WTC11 (cell line): ENCODE measurements around the gene LMF2. TPM values are rescaled to one million over a fixed set of nuclear protein-coding genes. Genes with fewer than 3 reads are reported as not detected.

Experiments
- ATAC-seq: fragments of 200-7000 bp; cut with Tn5 transposase; 2 replicates; pipeline ENCODE4 v1.10.0; 2021; ENCODE audit warnings: mild to moderate bottlenecking, moderate library complexity
- CTCF ChIA-PET: fragments of 300-600 bp; sonication (Branson Sonifier 250); formaldehyde crosslinking; loops from one replicate; lab custom pipeline; 2021; ENCODE audit warnings: antibody characterized with exemption; lab: Charles Lee
- POLR2A ChIA-PET: fragments of 350-600 bp; sonication (Branson Sonifier 250); formaldehyde crosslinking; loops from one replicate; lab custom pipeline; 2021; ENCODE audit warnings: antibody characterized with exemption; lab: Charles Lee
- DNase-seq: peaks from one replicate; pipeline ENCODE4 v3.0.0; 2021; ENCODE audit warnings: low spot score
- H3K27ac Mint-ChIP-seq: 2 replicates; pipeline ENCODE4 v1.8.0; 2021; ENCODE audit warnings: mixed read lengths
- H3K27me3 Mint-ChIP-seq: 2 replicates; pipeline ENCODE4 v1.8.0; 2021; ENCODE audit warnings: low read depth, mild to moderate bottlenecking, moderate library complexity, mixed read lengths
- H3K36me3 Mint-ChIP-seq: 2 replicates; pipeline ENCODE4 v1.8.0; 2021; ENCODE audit warnings: mixed read lengths
- H3K4me1 Mint-ChIP-seq: 2 replicates; pipeline ENCODE4 v1.8.0; 2022; ENCODE audit warnings: mixed read lengths
- H3K4me3 Mint-ChIP-seq: 2 replicates; pipeline ENCODE4 v1.8.0; 2021; ENCODE audit warnings: mild to moderate bottlenecking, moderate library complexity, mixed read lengths
- H3K9me3 Mint-ChIP-seq: 2 replicates; pipeline ENCODE4 v1.8.0; 2021; ENCODE audit warnings: mixed read lengths
- EMX1 ChIP-seq: fragments of 250-450 bp; sonication (Bioruptor Pico); IDR thresholded peaks from 2 replicates; pipeline ENCODE4 v1.8.0; 2021; ENCODE audit warnings: mild to moderate bottlenecking
- HMGXB4 ChIP-seq: sonication (generic); formaldehyde crosslinking; IDR thresholded peaks from 2 replicates; pipeline ENCODE4 v1.8.1; 2023; ENCODE audit warnings: mild to moderate bottlenecking, moderate library complexity, missing genetic modification reagents
- MXD4 ChIP-seq: fragments of 250-450 bp; sonication (Bioruptor Pico); IDR thresholded peaks from 2 replicates; pipeline ENCODE4 v1.8.0; 2021; ENCODE audit warnings: mild to moderate bottlenecking, moderate library complexity, borderline replicate concordance
- NFYB ChIP-seq: sonication (generic); formaldehyde crosslinking; conservative IDR thresholded peaks from 2 replicates; pipeline ENCODE4 v1.8.0; 2022; ENCODE audit warnings: low read depth, missing genetic modification reagents
- SMAD3 ChIP-seq: sonication (generic); formaldehyde crosslinking; IDR thresholded peaks from 2 replicates; pipeline ENCODE4 v1.8.0; 2022; ENCODE audit warnings: missing genetic modification reagents, mild to moderate bottlenecking, borderline replicate concordance
- SMAD4 ChIP-seq: sonication (generic); formaldehyde crosslinking; IDR thresholded peaks from 2 replicates; pipeline ENCODE4 v1.8.0; 2022; ENCODE audit warnings: mild to moderate bottlenecking, missing genetic modification reagents
- ZNF317 ChIP-seq: sonication (generic); formaldehyde crosslinking; IDR thresholded peaks from 2 replicates; pipeline ENCODE4 v1.8.1; 2023; ENCODE audit warnings: low read depth, mild to moderate bottlenecking, moderate library complexity, missing genetic modification reagents, borderline replicate concordance
- total RNA-seq: library from RNA; stranded (reverse); gene quantifications from 3 replicates; pipeline ENCODE4 v1.2.3, GENCODE V29; 2021
- TF ChIP-seq, protein P1 (sequence below): sonication (generic); formaldehyde crosslinking; IDR thresholded peaks from 2 replicates; pipeline ENCODE4 v1.8.1; 2023; ENCODE audit warnings: mild to moderate bottlenecking, missing genetic modification reagents, borderline replicate concordance
- TF ChIP-seq, protein P2 (sequence below): sonication (generic); formaldehyde crosslinking; IDR thresholded peaks from 2 replicates; pipeline ENCODE4 v1.8.1; 2023; ENCODE audit warnings: mild to moderate bottlenecking, missing genetic modification reagents, moderate library complexity
- TF ChIP-seq, protein P3 (sequence below): sonication (generic); formaldehyde crosslinking; IDR thresholded peaks from 2 replicates; pipeline ENCODE4 v1.8.0; 2023; ENCODE audit warnings: missing genetic modification reagents
- TF ChIP-seq, protein P4 (sequence below): fragments of 200-600 bp; IDR thresholded peaks from 2 replicates; pipeline ENCODE4 v1.8.0; 2022; ENCODE audit warnings: antibody characterized with exemption

Gene LMF2
- total RNA-seq, 1 experiment from 2014 or later, result 43.7 TPM

DNA sequence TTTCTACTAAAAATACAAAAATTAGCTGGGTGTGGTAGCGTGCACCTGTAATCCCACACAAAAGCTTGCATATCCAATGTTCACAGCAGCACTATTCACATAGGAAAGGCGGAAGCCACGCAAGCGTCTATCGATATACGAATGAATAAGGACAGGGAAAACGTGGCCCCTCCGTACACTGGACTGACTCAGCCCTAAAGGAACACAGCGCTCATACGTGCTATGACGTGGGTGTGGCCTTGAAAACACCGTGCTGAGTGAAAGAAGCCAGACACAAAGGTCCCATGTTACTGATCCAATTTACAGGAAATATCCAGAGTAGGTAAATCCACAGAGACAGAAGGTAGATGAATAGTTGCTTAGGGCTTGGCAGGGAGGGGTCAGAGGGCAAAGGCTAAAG is 7.0 kb downstream of the LMF2 start:
- ChIA-PET POLR2A (no interaction called here), CTCF (interaction anchor here (0.6 kb wide), 1 partner anchor 62 kb away, joined by 3 read pairs; the partner anchor contains the start of gene SYCE3)
- no peak for TF ChIP-seq MXD4 (CRISPR knock-in tag)
- no peak for TF ChIP-seq SMAD4 (CRISPR knock-in tag)
- no peak for TF ChIP-seq HMGXB4 (CRISPR knock-in tag)
- no peak for TF ChIP-seq SMAD3 (CRISPR knock-in tag)
- TF ChIP-seq, protein P1, sequence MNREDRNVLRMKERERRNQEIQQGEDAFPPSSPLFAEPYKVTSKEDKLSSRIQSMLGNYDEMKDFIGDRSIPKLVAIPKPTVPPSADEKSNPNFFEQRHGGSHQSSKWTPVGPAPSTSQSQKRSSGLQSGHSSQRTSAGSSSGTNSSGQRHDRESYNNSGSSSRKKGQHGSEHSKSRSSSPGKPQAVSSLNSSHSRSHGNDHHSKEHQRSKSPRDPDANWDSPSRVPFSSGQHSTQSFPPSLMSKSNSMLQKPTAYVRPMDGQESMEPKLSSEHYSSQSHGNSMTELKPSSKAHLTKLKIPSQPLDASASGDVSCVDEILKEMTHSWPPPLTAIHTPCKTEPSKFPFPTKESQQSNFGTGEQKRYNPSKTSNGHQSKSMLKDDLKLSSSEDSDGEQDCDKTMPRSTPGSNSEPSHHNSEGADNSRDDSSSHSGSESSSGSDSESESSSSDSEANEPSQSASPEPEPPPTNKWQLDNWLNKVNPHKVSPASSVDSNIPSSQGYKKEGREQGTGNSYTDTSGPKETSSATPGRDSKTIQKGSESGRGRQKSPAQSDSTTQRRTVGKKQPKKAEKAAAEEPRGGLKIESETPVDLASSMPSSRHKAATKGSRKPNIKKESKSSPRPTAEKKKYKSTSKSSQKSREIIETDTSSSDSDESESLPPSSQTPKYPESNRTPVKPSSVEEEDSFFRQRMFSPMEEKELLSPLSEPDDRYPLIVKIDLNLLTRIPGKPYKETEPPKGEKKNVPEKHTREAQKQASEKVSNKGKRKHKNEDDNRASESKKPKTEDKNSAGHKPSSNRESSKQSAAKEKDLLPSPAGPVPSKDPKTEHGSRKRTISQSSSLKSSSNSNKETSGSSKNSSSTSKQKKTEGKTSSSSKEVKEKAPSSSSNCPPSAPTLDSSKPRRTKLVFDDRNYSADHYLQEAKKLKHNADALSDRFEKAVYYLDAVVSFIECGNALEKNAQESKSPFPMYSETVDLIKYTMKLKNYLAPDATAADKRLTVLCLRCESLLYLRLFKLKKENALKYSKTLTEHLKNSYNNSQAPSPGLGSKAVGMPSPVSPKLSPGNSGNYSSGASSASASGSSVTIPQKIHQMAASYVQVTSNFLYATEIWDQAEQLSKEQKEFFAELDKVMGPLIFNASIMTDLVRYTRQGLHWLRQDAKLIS (CRISPR knock-in tag), result no peak
- TF ChIP-seq, protein P2, sequence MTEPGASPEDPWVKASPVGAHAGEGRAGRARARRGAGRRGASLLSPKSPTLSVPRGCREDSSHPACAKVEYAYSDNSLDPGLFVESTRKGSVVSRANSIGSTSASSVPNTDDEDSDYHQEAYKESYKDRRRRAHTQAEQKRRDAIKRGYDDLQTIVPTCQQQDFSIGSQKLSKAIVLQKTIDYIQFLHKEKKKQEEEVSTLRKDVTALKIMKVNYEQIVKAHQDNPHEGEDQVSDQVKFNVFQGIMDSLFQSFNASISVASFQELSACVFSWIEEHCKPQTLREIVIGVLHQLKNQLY (CRISPR knock-in tag), result no peak
- no peak overlapping the region for H3K4me3 Mint-ChIP-seq
- no peaks in the 10 kb centered on the region for H3K9me3 Mint-ChIP-seq
- H3K36me3 Mint-ChIP-seq, result no peaks in the 10 kb centered on the region
- peaks cover 6% of the 10 kb centered on the region for H3K4me1 Mint-ChIP-seq
- DNase-seq (no peak), ATAC-seq (no peak)
- no peak overlapping the region for H3K27ac Mint-ChIP-seq
- no peaks in the 10 kb centered on the region; the same call in 1 of the 2 replicates for H3K27me3 Mint-ChIP-seq

DNA sequence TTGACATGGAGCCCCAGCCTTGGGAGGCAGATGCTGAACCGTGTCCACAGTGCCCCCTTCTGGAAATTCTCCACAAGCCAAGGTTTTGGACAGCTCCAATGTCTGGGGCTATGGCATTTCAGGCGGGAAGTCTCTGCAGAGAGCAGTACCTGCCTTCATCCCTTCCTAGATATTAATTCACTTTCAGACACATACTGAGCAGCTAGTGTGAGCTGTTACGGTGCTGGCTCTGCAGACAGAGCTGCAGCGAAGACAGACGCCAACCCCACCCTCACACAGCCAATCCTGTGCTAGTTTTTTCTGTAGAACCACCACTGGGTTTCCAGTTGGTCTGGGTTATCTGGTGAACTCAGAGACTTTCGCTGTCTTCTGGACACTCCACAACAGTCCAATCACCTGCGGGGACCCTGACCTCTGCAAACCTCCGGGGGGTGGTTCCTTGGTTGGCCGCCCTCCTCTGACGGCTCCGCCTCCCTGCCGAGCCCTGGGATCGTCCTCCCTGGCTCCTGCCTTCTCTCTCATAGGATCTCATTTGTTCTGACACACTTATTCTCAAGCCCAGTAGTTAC is 9.1 kb downstream of the LMF2 start:
- ATAC-seq, result peak; percentile 97
- ChIA-PET CTCF (interaction anchor here (0.6 to 2.6 kb wide), 33 partner anchors 8 to 276 kb away, joined by 3 to 24 read pairs (median 5); partner anchors contain the start of genes ADM2, HDAC10, LMF2 and NCAPH2), POLR2A (interaction anchor here (0.6 to 1.5 kb wide), 2 partner anchors 13 to 34 kb away, joined by 3 read pairs; no protein-coding TSS in a partner anchor)
- H3K9me3 Mint-ChIP-seq, result no peaks in the 10 kb centered on the region
- TF ChIP-seq NFYB (CRISPR knock-in tag), result no peak
- TF ChIP-seq EMX1 (CRISPR knock-in tag), result no peak
- TF ChIP-seq MXD4 (CRISPR knock-in tag), result no peak
- no peak for TF ChIP-seq ZNF317 (CRISPR knock-in tag)
- TF ChIP-seq, protein P3, sequence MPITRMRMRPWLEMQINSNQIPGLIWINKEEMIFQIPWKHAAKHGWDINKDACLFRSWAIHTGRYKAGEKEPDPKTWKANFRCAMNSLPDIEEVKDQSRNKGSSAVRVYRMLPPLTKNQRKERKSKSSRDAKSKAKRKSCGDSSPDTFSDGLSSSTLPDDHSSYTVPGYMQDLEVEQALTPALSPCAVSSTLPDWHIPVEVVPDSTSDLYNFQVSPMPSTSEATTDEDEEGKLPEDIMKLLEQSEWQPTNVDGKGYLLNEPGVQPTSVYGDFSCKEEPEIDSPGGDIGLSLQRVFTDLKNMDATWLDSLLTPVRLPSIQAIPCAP (CRISPR knock-in tag), result no peak
- TF ChIP-seq, protein P4, sequence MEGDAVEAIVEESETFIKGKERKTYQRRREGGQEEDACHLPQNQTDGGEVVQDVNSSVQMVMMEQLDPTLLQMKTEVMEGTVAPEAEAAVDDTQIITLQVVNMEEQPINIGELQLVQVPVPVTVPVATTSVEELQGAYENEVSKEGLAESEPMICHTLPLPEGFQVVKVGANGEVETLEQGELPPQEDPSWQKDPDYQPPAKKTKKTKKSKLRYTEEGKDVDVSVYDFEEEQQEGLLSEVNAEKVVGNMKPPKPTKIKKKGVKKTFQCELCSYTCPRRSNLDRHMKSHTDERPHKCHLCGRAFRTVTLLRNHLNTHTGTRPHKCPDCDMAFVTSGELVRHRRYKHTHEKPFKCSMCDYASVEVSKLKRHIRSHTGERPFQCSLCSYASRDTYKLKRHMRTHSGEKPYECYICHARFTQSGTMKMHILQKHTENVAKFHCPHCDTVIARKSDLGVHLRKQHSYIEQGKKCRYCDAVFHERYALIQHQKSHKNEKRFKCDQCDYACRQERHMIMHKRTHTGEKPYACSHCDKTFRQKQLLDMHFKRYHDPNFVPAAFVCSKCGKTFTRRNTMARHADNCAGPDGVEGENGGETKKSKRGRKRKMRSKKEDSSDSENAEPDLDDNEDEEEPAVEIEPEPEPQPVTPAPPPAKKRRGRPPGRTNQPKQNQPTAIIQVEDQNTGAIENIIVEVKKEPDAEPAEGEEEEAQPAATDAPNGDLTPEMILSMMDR, result peak; percentile 33; the same call in 1 of the 2 replicates
- H3K27me3 Mint-ChIP-seq, result peaks cover 3% of the 10 kb centered on the region
- peaks cover 6% of the 10 kb centered on the region for H3K4me1 Mint-ChIP-seq
- H3K36me3 Mint-ChIP-seq, result no peaks in the 10 kb centered on the region
- no peak overlapping the region for H3K4me3 Mint-ChIP-seq
- no peak overlapping the region for H3K27ac Mint-ChIP-seq
- DNase-seq, result peak; percentile 85
